ENCODE data around the gene STING1.
"Not testable (repeated sequence)": the region's sequence is repeated elsewhere in the genome, so short reads cannot be mapped to it uniquely, and the experiment has no call there.

Gene STING1

GRCh38 chr5:139503036-139503817 is 20.7 kb upstream of the STING1 start:
- in situ Hi-C loops (cut with HindIII; ENCODE audit: low sequenced_read_pairs): not testable (repeated sequence)

GRCh38 chr5:139501381-139501780 is 18.8 kb upstream of the STING1 start:
- in situ Hi-C loops (cut with HindIII; ENCODE audit: low sequenced_read_pairs): no loop called here

- in situ Hi-C loops (cut with HindIII; ENCODE audit: low sequenced_read_pairs): loop anchor here (5.0 kb wide), 1 partner anchor 59 kb away; the partner anchor contains the start of gene DNAJC18
Measured at GRCh38 chr5:139495638-139496435, 13.3 kb upstream of the STING1 start.

GRCh38 chr5:139494832-139495231 is 12.3 kb upstream of the STING1 start:
- in situ Hi-C loops (cut with HindIII; ENCODE audit: low sequenced_read_pairs): loop anchor here (5.0 kb wide), 1 partner anchor 58 kb away; the partner anchor contains the start of gene DNAJC18

- in situ Hi-C loops (cut with HindIII; ENCODE audit: low sequenced_read_pairs): no loop called here
Measured at GRCh38 chr5:139494256-139494655, 11.7 kb upstream of the STING1 start.

GRCh38 chr5:139492700-139493192 is 10.2 kb upstream of the STING1 start:
- in situ Hi-C loops (cut with HindIII; ENCODE audit: low sequenced_read_pairs): no loop called here

- in situ Hi-C loops (cut with HindIII; ENCODE audit: low sequenced_read_pairs): no loop called here
Measured at GRCh38 chr5:139488260-139488659, 5.7 kb upstream of the STING1 start.

GRCh38 chr5:139486201-139486600 is 3.6 kb upstream of the STING1 start:
- in situ Hi-C loops (cut with HindIII; ENCODE audit: low sequenced_read_pairs): no loop called here

- in situ Hi-C loops (cut with HindIII; ENCODE audit: low sequenced_read_pairs): not testable (repeated sequence)
Measured at GRCh38 chr5:139482890-139483208, 291 bp upstream of the STING1 start.

GRCh38 chr5:139481580-139482049 is 943 bp downstream of the STING1 start:
- in situ Hi-C loops (cut with HindIII; ENCODE audit: low sequenced_read_pairs): no loop called here

GRCh38 chr5:139481122-139481533 is 1.4 kb downstream of the STING1 start:
- in situ Hi-C loops (cut with HindIII; ENCODE audit: low sequenced_read_pairs): no loop called here

GRCh38 chr5:139479729-139480128 is 2.8 kb downstream of the STING1 start:
- in situ Hi-C loops (cut with HindIII; ENCODE audit: low sequenced_read_pairs): not testable (repeated sequence)

GRCh38 chr5:139478657-139479423 is 3.7 kb downstream of the STING1 start:
- in situ Hi-C loops (cut with HindIII; ENCODE audit: low sequenced_read_pairs): not testable (repeated sequence)

- in situ Hi-C loops (cut with HindIII; ENCODE audit: low sequenced_read_pairs): no loop called here
Measured at GRCh38 chr5:139475865-139476617, 6.5 kb downstream of the STING1 start.

- in situ Hi-C loops (cut with HindIII; ENCODE audit: low sequenced_read_pairs): no loop called here
Measured at GRCh38 chr5:139474890-139475791, 7.4 kb downstream of the STING1 start.

- in situ Hi-C loops (cut with HindIII; ENCODE audit: low sequenced_read_pairs): no loop called here
Measured at GRCh38 chr5:139473565-139473964, 9.0 kb downstream of the STING1 start.

- in situ Hi-C loops (cut with HindIII; ENCODE audit: low sequenced_read_pairs): no loop called here
Measured at GRCh38 chr5:139473105-139473504, 9.5 kb downstream of the STING1 start.

GRCh38 chr5:139472386-139473030 is 10.1 kb downstream of the STING1 start:
- in situ Hi-C loops (cut with HindIII; ENCODE audit: low sequenced_read_pairs): no loop called here

- in situ Hi-C loops (cut with HindIII; ENCODE audit: low sequenced_read_pairs): no loop called here
Measured at GRCh38 chr5:139470821-139471300, 11.7 kb downstream of the STING1 start, which contains the start of gene SMIM33. Gene SMIM33 (plus strand): TSS chr5:139471004. CDS start chr5:139471122, 118 bp downstream.

Data from endothelial cell of hepatic sinusoid (primary cell).